IPS DF 6.9 (cell line): ENCODE measurements around the gene LCN9.

Source experiments
- DNase-seq: peaks from one replicate; pipeline ENCODE4 v3.0.0-alpha.2; 2013; ENCODE audit warnings: low read depth, low spot score
- H3K27ac ChIP-seq: one replicate; pipeline ENCODE4 v1.5.1; 2013; ENCODE audit warnings: low read length, control low read depth
- H3K27me3 ChIP-seq: 2 replicates; pipeline ENCODE4 v1.6.1; 2013; ENCODE audit warnings: mild to moderate bottlenecking, low read length; ENCODE audit not compliant: control insufficient read depth, insufficient read depth
- H3K36me3 ChIP-seq: 2 replicates; pipeline ENCODE4 v1.6.1; 2013; ENCODE audit warnings: low read length; ENCODE audit not compliant: control insufficient read depth, insufficient read depth
- H3K4me1 ChIP-seq: 2 replicates; pipeline ENCODE4 v1.6.1; 2013; ENCODE audit warnings: low read length; ENCODE audit not compliant: control insufficient read depth, insufficient read depth
- H3K4me3 ChIP-seq: 2 replicates; pipeline ENCODE4 v1.5.1; 2013; ENCODE audit warnings: mild to moderate bottlenecking, low read length
- H3K9me3 ChIP-seq: 2 replicates; pipeline ENCODE4 v1.6.1; 2013; ENCODE audit warnings: low read length, inconsistent platforms; ENCODE audit not compliant: control insufficient read depth, insufficient read depth
- whole genome bisulfite sequencing: extraction: QIAGEN DNeasy Blood & Tissue Kit; methylation state at CpG from one replicate; pipeline ENCODE4 v1.1.7; 2013; ENCODE audit warnings: mixed read lengths, missing lambda C conversion rate; ENCODE audit not compliant: insufficient read length, insufficient coverage; 5-methylcytosine and 5-hydroxymethylcytosine counted together

The LCN9 gene

DNA sequence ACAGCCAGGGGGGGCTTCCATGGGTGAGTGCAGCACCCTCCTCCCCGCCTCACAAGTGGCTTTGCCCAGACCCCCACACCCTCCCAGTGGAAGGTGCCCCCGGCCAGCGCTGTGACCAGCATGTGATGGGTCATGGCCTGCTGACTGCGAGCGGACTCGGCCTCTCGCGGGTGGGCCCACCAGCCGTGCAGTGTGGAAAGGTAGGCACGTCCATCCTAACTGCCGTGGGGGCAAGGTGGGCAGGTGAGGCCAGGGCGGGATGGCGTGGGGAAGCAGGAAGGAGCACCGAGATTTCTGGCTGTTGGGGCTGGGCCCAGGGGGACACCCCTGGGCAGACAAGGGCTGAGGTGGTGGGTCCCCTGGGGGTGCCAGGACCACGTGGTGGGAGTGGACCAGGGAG, 24.1 kb downstream of the LCN9 start:
- no peak overlapping the region for H3K4me3 ChIP-seq
- no peaks in the 10 kb centered on the region for H3K36me3 ChIP-seq
- no peak for DNase-seq
- no peaks in the 10 kb centered on the region for H3K9me3 ChIP-seq
- 0 out of 2 replicates have a peak, but pooled peaks cover under 1% of the 10 kb centered on the region for H3K4me1 ChIP-seq
- no peak overlapping the region for H3K27ac ChIP-seq
- no peaks in the 10 kb centered on the region for H3K27me3 ChIP-seq
- no CpG with 5 or more reads among the region's 15 CpGs for WGBS

DNA sequence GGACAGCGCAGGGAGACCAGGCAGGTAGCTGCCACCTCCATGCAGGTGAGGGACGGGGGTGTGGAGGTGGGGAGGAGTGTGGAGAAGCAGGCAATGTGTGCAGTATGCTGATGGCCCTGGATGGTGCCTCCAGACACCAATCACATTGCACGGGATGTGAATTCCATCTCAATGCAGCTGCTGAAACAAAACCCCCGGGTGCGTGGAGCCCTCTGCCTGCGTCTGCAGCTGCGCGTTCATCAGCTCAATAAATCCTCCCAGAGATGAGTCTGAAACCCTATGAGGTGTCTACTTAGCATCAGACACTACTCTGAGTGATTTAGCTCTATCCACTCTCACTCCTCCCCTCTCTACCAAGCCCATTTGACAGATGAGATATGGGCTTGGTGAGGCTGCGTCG, 25.9 kb downstream of the LCN9 start:
- H3K9me3 ChIP-seq: no peaks in the 10 kb centered on the region
- no peaks in the 10 kb centered on the region for H3K4me1 ChIP-seq
- DNase-seq: no peak
- no peaks in the 10 kb centered on the region for H3K36me3 ChIP-seq
- no CpG with 5 or more reads among the region's 10 CpGs for WGBS
- no peak overlapping the region for H3K4me3 ChIP-seq
- H3K27ac ChIP-seq: no peak overlapping the region
- H3K27me3 ChIP-seq: no peaks in the 10 kb centered on the region

DNA sequence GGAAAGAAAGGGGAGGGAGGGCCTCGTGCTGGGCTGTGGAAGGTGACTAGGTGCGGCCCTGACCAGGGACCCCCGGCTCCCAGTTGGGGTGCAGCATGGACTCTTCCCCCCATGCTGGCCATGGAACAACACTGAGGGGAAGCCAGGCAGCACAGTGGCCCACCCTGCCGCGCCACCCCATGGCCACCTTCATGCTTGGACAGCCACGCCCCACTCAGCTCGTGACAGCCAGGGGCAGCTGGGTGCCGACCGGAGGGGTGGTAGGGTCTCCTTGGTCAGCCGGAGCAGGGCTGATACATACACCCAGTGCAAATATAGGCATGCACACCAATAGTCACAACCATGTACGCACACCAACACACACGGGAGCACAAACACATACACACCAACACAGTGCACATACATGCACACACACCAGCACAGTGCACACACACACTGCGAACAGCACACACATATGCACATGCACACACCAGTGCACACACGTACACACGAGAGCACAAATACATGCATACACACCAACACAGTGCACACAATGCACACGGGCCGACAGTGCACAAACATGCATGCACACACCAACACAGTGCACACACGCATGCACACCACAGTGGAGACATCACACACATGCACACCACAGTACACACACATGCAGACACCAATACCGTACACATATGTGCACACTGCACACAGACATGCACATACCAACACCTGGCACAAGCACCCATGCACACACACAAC, 27.9 kb downstream of the LCN9 start:
- no peaks in the 10 kb centered on the region for H3K9me3 ChIP-seq
- no peaks in the 10 kb centered on the region for H3K27me3 ChIP-seq
- no peak overlapping the region for H3K27ac ChIP-seq
- DNase-seq: no peak
- no peaks in the 10 kb centered on the region for H3K36me3 ChIP-seq
- WGBS: no CpG with 5 or more reads among the region's 19 CpGs
- no peak overlapping the region for H3K4me3 ChIP-seq
- no peaks in the 10 kb centered on the region; the same call in 1 of the 2 replicates for H3K4me1 ChIP-seq

DNA sequence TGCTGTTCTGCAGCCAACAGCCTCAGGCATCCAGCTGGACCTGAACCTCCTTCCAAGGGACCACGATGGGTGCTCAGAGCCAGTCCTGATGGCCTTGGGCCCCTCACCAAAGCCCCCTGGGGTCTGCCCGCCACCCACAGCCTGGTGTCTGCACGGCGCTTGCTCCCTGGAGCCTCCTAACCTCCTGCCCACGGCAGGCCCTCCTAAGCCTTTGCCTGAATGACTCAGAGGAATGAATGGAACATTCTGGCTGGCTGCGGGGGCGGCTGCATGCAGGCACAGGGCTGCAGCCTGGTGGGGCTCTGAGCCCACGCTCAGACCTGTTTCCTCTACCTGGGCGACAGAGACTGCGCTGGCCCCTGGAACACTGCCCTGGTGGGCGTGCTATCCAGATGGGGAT, 29.3 kb downstream of the LCN9 start:
- no CpG with 5 or more reads among the region's 11 CpGs for WGBS
- Histone ChIP-seq H3K27me3 (no peaks in the 10 kb centered on the region), H3K27ac (no peak overlapping the region), H3K9me3 (no peaks in the 10 kb centered on the region), H3K36me3 (no peaks in the 10 kb centered on the region), H3K4me3 (no peak overlapping the region), H3K4me1 (no peaks in the 10 kb centered on the region; the same call in 1 of the 2 replicates)
- DNase-seq: no peak

DNA sequence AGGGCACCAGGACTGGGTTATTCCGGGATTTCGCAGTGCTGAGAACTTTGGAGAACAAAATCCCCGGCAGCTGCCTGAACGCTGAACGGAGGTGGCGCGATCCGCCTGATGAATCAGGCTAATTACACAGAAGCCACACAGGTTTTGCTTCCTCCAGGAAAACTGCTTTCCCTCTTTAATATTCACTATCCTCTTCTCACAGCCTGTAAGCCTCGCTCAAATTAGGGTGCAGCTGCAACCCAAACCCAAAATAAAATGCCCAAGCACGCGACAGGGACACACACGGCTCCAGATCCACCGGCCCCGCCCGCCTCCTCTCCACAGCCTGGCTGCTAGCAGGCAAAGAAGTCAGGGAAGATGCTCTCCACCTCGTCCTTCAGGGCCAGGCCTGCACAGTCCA, 30.2 kb downstream of the LCN9 start:
- H3K27ac ChIP-seq: no peak overlapping the region
- H3K36me3 ChIP-seq: no peaks in the 10 kb centered on the region
- DNase-seq: no peak
- H3K4me3 ChIP-seq: no peak overlapping the region
- no peaks in the 10 kb centered on the region; the same call in 1 of the 2 replicates for H3K4me1 ChIP-seq
- WGBS: no CpG with 5 or more reads among the region's 16 CpGs
- H3K9me3 ChIP-seq: no peaks in the 10 kb centered on the region
- no peaks in the 10 kb centered on the region for H3K27me3 ChIP-seq

DNA sequence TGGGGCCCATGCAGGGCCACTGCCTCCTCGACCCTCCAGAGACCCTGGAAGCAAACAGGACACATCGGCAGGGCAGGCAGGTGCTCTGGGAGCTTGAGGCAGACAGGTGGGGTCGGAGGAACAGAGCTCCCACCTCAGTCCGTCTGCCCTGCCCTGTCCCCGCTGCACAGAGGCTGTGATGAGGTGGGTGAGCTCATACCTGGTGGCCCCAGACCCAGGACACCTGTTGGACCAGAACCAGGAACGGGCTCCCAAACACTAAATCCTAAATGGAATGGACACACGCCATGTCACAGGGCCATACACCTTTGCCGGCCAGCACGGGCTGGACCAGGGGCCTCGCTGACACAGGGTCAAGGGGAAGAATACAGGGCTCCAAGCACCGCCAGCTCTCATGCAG, 30.7 kb downstream of the LCN9 start:
- no peak overlapping the region for H3K4me3 ChIP-seq
- no peak overlapping the region for H3K27ac ChIP-seq
- no CpG with 5 or more reads among the region's 11 CpGs for WGBS
- H3K36me3 ChIP-seq: no peaks in the 10 kb centered on the region
- DNase-seq: no peak
- H3K4me1 ChIP-seq: no peaks in the 10 kb centered on the region; the same call in 1 of the 2 replicates
- no peaks in the 10 kb centered on the region for H3K9me3 ChIP-seq
- H3K27me3 ChIP-seq: no peaks in the 10 kb centered on the region

DNA sequence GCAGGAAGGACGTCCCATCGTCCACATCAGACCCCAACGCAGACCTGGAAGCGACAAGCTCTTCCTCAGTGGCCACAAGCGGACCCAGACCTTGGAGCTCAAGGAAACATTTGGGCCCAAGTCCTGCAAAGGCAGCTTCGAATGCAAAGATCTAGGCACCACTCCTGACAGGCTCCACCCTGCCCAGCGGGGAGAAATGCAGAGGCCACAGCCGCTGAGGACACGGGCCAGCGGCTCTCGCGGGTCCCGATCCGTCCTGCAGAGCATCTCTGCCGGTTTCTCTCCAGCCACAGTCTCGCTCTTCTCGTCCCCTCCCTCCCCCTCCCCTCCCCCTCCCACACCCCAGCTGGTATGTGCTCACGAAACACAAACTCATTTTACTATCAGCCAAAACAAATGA, 31.3 kb downstream of the LCN9 start:
- H3K27me3 ChIP-seq: no peaks in the 10 kb centered on the region
- H3K4me3 ChIP-seq: no peak overlapping the region
- H3K9me3 ChIP-seq: no peaks in the 10 kb centered on the region
- no CpG with 5 or more reads among the region's 18 CpGs for WGBS
- no peaks in the 10 kb centered on the region; the same call in 1 of the 2 replicates for H3K4me1 ChIP-seq
- H3K27ac ChIP-seq: no peak overlapping the region
- no peak for DNase-seq
- no peaks in the 10 kb centered on the region for H3K36me3 ChIP-seq

DNA sequence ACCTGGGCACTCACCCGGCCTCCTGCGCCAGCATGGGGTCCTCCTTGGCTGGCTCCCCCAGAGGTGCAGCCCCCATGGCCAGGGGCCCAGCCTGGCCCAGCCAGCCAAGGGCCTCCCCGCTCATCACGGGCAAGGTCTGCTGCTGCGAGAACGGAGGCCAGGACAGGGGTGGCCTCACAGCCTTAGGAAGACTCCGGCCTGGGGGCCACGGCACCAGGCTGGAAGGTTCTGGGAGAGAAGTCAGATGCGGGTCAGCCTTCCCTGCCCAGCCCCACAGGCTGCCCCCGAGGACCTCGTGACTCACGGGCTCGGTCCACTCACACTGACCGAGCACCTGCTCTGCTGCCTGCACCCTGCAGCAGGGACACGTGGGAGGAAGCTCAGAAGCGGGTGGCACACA, 31.9 kb downstream of the LCN9 start:
- H3K27ac ChIP-seq: no peak overlapping the region
- DNase-seq: no peak
- no CpG with 5 or more reads among the region's 16 CpGs for WGBS
- H3K36me3 ChIP-seq: no peaks in the 10 kb centered on the region
- no peaks in the 10 kb centered on the region for H3K27me3 ChIP-seq
- H3K4me1 ChIP-seq: no peaks in the 10 kb centered on the region; the same call in 1 of the 2 replicates
- no peaks in the 10 kb centered on the region for H3K9me3 ChIP-seq
- no peak overlapping the region for H3K4me3 ChIP-seq

DNA sequence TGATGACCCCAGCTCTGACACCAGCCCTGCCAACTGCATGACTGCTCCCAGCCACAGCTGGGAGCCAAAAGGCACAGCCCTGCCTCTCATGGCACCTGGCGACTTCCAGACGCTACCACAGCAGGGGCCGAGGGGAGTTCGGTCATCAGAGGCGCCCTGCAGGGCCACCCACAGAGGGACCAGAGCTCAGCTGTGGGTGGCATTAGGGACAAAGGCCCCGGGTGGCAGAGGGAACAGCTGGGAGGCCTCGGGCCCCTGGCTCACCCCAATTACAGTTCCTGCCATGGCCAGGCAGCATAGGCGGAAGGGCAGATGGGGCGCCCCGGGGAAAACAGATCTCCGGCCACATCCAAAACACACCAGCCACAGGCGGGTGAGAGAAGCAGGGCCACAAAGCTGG, 32.5 kb downstream of the LCN9 start:
- Histone ChIP-seq H3K4me1 (no peaks in the 10 kb centered on the region; the same call in 1 of the 2 replicates), H3K4me3 (no peak overlapping the region), H3K36me3 (no peaks in the 10 kb centered on the region), H3K27me3 (no peaks in the 10 kb centered on the region), H3K9me3 (no peaks in the 10 kb centered on the region), H3K27ac (no peak overlapping the region)
- WGBS: no CpG with 5 or more reads among the region's 12 CpGs
- no peak for DNase-seq

DNA sequence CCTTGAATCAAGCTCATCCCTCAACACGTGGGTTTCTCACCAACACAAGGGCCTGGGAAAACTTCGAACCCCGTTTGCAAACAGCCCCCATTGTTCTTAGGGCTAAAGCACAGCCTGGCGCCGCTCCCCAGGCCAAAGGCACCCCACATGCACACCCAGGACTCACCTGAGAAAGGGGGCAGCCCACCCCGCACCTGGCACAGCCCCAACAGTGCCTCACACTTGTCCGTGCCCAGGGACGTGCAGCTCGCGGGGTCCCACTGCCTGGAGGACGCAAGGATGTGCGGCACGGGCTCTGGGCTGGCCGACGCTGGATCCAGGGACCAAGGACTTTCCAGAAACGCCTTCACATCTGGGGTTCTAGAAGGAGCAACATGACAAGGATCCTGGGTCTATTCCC, 33.3 kb downstream of the LCN9 start:
- DNase-seq: no peak
- H3K27me3 ChIP-seq: no peaks in the 10 kb centered on the region
- H3K36me3 ChIP-seq: no peaks in the 10 kb centered on the region
- H3K9me3 ChIP-seq: no peaks in the 10 kb centered on the region
- H3K4me1 ChIP-seq: peaks cover 3% of the 10 kb centered on the region; the same call in 1 of the 2 replicates
- no CpG with 5 or more reads among the region's 16 CpGs for WGBS
- H3K4me3 ChIP-seq: no peak overlapping the region
- no peak overlapping the region for H3K27ac ChIP-seq

DNA sequence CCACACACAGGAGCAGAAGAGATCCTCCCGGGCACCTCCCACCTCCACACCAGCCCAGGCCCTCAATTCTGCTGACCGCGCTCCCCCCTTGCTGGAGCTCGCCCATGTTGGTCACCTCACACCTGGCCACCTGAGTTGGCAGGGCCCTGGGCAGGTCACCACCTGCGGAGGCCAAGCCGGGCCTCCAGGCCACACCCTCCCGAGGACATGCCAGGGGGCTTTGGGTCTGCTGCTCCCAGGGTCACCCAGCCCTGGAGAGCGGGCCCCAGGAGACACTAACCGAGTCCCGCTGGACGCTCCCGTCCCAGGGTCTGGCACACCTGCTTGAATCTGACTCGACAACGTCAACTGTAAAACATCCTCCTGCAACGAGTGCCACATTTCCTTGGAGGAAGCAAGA, 34.1 kb downstream of the LCN9 start:
- H3K27ac ChIP-seq: no peak overlapping the region
- DNase-seq: no peak
- no peak overlapping the region for H3K4me3 ChIP-seq
- no peaks in the 10 kb centered on the region for H3K36me3 ChIP-seq
- peaks cover 3% of the 10 kb centered on the region; the same call in 1 of the 2 replicates for H3K4me1 ChIP-seq
- no CpG with 5 or more reads among the region's 15 CpGs for WGBS
- no peaks in the 10 kb centered on the region for H3K9me3 ChIP-seq
- H3K27me3 ChIP-seq: no peaks in the 10 kb centered on the region
